CD4-positive, alpha-beta T cell treated with Interleukin-2 at 100 ng/mL for 4 hours (primary cell): ENCODE results near the gene LRRC25.

ENCODE experiments used
- DNase-seq: peaks from one replicate; pipeline ENCODE4 v3.0.0-alpha.2; 2020; ENCODE audit warnings: low spot score

Gene LRRC25

DNA sequence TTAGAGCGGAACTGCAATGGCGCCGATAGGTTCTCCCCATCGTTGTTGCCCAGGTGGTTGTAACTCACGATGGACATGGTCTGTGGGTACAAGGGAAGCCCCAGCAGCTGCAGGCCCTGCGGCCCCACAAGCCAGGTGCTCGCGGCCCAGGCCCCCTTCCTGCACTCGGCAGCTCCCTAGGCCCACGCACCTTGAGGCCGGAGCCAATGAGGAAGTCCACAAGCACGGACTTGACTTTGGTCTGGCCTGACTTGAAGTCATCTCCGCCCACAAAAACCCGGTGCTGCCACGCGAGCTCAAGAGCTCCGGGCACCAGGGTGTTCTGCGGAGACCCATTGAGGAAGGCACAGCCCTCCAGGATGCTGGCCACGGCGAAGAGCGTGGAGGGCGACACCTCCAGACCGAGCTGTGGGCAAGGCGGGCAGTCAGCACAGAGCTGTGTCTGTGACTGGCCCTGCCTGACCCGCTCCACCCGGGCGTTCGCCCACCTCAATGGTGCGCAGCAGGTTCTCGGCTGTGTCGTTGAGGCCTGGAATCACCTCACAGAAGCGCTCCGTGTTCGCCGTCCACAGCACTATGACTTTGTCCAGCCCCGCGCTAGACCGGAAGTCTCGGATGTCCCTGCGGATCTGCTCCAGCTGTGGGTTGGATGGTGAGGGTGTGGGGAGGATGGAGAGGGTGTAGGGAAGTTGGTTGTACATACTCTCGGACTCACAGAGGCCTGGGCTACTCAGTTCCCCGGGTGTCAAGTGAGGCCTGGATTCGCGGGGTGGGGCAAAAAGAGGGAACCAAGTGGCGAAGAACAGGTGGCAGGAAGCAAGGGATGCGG lies 38.6 kb upstream of the LRRC25 start:
- DNase-seq: no peak

DNA sequence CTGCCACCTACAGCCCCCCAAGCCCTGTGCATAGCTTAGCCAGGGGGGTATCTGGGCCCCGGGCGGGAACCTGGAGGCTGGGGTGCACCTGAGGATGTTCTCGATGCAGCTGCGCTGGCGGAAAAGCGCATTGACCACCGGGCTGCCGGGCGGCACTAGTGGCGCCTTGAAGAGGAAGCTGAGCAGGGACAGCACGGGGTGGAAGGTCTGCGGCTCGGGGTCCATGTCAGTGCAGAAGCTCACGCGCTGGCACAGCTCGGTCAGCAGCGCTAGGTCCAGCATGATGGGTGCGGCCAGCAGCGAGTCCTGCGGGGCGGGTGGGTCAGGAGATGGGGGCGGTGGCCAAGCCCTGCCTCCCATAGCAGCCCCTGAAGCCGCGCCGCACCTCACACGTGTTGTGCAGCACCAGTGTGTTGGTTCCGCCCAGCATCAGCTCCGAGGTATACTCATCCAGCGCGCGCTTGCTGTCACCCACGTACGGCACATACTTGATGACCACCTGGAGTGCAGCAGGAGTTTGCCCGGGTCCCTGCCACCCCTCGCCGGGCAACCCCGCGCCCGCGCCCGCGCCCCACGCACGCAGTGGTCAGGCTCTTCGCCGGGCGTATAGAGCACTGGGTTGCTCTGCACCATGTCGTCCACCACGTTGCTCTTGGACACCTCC lies 37.9 kb upstream of the LRRC25 start:
- no peak for DNase-seq

DNA sequence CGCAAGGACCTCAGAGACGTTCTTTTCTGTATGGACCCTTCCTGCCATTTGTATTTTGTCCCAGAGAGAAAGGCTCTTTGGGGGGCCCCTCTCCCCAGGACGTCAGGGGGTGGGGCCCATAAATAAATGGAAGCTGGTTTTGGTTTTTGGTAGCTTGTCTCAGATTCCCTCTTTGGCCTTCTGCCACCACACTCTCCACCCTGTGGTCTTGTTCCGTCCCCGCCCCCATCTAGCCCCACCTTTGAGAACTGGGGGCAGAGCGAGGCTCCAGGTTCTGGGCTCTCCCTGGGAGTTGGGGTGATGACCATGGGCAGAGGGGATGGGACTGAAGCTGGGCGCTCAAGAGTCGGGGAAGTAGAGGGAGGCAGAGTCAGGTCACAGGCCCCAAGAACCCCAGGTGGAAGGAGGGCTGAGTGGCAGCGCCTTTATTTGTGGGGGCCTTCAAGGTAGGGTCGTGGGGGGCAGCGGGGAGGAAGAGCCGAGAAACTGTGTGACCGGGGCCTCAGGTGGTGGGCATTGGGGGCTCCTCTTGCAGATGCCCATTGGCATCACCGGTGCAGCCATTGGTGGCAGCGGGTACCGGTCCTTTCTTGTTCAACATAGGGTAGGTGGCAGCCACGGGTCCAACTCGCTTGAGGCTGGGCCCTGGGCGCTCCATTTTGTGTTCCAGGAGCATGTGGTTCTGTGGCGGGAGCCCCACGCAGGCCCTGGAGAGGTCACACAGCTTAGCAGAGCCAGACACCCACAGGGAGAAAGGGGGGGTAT lies 37.2 kb upstream of the LRRC25 start:
- DNase-seq: no peak

DNA sequence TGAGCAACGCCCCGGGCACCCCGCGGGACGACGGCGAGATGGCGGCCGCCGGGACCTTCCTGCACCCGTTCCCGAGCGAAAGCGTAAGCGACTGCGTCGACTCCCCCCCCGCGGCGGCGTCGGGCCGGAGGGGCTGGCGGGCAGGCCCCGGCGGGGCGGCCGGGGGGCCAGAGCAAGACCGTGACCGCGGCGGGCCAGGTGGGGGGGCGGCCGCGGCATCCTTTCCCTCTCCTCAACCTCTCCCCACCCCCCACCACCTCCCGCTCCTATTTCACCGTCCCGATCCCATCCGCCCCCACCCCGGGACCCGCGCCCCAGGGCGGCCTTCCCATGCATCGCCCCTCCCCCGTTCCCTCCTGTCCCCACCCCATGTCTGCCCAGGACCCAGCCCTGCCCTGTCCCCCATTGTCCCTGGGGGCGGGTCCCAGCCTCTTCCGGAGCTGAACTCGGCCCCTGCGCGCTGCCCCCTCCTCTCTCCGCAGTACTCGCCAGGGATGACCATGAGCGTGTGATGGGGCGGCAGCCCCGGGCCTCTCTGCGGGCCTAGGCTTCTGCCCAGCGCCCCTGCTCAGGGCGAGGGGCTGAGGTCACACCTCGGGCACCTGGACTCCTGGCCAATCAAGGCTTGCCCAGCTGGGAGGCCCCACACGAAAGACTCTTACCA lies 36.4 kb upstream of the LRRC25 start:
- no peak for DNase-seq

DNA sequence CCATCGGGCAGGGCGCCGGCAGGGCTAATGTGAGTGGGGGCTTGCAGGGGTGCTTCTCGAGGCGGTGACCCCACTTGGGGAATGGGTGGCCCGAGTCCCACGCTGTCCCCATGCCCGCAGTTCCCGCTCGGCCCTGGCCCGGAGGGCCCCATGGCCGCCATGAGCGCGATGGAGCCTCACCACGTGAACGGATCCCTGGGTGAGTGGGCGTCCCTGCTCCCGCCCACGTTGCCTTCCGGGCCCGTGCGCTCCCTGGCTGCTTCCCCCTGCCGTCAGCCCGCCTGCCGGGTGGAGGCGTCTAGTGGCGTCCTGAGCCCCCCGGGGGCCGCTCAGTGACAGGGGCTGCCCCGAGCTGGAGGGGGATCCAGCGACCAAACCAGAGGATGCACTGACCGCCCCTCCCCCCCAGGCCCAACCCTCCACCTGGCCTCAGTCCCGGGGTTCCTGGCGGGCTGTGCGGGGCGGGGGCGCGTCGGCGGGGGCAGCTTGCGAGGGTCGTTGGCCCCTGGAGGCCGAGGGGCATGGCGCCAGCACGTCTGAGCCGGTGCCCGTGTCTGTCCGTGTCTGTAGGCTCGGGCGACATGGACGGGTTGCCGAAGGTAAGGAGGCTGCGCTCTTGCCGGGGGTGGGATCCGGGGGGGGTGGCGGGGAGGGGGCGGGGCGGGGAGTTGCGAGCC lies 35.7 kb upstream of the LRRC25 start:
- DNase-seq: no peak

DNA sequence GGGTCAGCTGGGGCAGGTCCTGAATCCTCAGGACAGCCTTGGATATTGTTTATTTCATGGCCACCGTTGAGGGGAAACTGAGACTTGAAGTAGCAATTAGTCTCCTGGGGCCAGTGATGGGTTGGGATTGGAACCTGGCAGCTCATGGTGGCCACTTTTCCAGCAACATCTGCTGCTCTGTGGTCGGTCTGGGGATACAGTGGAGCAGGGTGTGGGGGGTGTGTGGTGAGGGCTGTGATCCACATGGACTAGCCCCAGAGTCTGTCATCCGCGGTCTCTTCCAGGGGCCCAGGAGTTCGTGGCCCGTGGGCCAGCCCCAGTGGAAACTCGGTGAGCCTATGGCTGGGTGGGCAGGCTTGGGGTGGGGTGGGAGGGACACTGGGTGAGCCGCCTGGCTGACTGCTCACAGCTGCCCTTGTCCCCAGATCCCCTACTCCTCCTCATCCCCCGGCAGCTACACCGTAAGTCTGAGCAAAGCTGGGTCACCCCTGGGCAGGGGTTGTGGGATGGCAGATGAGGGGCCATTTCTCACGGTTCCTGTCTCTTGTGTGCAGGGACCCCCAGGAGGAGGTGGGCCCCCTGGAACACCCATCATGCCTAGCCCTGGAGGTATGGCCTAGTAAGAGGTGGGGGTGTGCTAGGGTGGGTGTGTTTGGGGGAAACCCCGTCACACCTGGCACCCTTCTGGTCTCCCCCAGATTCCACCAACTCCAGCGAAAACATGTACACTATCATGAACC lies 35.0 kb upstream of the LRRC25 start:
- DNase-seq: no peak

DNA sequence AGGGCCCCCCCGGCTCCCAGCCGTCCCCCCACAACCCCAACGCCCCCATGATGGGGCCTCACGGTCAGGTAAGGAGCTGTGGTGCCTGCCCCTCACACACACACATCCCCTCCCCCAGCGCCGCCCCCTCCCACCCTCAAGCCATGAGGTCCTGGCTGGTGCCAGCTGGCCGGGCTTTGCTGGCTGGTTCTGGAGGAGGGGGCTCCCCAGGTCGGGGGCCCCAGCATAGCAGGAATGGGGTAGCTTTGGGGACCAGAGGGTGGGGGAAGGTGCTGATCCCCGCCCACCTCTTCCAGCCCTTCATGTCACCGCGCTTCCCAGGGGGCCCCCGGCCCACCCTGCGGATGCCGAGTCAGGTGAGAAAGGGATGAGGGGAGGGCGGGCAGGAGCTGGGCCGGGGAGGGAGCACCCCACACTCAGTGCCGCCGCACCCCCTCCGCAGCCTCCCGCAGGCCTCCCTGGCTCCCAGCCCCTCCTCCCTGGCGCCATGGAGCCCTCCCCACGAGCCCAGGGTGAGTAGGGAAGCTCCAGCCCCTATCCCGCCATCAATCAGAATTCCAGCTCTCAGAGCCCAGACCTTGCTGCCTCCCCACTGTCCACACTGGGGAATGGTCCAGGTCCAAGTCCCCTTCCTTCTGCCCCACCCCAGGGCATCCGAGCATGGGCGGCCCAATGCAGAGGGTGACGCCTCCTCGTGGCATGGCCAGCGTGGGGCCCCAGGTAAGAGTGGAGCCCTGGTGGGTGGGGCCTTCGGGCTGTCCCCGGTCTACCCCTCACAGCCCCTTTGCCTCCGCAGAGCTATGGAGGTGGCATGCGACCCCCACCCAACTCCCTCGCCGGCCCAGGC lies 34.2 kb upstream of the LRRC25 start:
- DNase-seq: no peak

DNA sequence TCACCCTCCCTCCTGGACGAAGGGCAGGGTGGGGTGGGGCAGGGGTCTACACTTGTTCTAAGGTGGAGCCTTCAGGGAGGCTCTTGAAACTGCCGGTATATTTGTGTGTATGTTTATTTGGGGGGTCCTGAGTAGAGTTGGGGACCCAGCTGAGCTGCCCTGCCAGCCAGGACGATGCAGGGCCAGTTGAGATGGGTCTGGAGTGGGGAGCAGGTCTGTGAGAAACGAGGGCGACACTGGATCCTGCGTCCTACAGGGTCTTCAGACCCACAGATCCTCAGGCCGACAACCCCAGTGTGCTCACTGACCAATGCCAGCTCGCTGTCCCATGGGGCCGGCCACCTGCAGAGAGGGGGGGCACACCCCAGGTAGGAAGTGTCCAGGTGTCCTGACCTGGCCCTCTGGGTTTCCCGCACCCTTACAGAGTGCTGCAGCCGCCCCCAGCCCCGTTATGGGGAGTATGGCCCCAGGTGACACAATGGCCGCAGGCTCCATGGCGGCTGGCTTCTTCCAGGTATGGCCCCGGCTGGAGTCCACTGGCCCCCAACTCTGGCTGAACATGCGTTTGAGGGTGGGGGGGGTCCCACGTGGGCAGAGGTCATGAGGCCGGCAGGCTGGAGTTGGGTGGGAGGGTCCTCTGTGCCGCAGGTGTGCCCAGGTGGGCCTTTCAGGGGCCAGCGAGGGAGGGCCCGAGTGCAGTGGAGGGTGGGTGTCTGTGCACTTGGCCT lies 33.2 kb upstream of the LRRC25 start:
- no peak for DNase-seq

DNA sequence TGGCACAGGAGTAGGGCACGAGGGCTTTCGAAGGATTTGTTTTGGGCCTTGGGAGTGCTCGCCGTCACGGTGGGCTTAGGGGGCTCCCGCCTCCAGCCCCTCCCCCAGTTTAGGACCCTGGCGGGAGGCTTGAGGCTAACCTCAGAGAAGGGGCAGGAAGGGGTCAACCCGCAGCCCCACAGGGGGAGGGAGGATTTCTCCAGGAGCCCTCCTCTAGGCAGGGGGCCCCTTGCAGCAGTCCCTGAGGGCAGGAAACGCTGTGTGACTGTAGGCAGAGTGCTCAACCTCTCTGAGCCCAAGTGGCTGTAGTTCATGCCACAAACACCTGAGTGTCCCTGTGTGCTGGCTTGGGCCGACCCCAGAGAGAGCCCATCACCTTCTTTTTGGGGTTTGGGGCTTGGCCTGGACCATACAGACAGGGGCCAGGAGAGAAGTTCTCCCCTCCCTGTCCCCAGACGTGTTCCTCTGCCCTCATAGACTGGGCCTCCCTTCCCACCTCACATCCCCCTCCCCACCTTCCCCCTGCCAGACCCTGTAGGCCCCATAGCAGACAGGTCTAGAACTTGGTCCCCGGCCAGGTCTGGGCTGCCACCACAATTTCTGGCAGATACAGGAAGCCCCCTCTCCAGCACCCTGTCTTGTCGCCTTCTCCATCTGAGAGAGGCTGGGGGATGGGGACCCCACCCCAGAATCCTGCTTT lies 32.4 kb upstream of the LRRC25 start:
- DNase-seq: no peak

DNA sequence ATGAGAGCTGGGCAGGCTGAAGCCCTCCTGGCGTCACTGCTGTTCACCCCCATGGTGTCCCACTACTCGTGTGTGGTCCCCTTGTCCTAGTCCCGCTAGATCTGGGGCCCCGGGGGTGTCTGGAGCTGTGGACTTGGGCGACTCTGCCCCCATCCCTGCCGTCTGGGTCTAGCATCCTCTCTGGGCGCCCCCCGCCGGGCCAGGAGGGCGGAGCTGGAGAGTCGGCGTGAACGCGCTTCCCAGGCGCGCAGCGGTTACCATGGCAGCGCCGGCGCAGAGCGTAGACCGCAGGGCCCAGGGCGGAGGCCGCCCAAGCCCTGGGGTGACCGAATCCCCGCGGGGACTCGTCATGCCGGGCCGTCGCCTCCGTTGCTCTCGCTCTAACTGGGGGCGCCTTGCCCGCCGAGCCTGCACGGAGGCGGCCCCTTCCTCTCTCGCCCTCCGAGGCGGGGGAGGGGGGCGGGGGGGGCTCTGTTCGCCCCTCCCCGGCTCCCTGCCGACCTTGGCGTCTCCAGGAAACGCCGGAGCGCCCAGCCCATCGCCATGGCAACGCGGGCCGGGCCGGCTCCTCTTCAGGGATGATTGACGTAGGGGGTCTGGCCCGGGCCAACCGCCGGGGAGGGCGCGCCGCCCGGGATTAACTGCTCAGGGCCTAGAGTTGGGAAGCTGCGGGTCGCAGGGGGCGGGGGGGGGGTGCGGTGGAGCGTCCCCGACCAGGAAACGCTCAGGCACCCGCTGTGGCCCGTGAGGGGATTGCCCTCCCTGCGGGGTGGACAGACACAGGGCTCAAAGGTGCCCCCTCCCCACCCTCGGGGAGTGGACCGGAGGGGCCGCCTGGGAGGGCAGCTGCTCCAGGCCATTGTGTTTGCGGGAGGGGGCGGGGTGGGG lies 31.6 kb upstream of the LRRC25 start:
- peak; percentile 91 for DNase-seq

DNA sequence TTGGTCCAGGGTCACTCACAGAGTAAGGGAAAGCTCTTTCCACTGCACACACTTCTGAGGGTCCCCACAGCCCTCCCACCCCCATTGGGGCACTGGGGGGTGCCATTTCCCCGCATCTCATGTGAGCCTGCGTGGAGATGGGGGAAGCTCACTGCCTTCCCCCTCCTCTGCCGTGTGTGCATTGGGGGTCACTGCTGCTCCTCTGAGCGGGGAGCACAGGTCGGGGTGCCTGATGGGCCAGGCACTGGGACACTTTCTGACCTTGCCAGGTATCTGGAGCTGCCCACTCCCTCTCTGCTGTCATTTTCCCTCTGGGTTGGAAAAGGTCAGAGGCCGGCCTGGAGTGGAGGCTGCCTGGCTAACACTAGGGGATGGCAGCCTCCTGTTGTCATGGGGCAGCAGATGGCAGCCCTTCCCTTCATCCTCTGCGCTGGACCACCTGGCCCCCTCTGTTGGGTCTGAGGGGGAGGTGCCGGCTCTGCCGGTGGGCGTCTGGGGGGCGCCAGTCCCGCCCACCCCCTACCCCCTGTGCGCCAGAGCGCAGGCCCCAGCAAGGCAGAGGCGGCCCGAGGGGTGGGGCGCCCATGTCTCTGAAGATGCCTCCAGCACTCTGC lies 30.9 kb upstream of the LRRC25 start:
- DNase-seq: no peak

DNA sequence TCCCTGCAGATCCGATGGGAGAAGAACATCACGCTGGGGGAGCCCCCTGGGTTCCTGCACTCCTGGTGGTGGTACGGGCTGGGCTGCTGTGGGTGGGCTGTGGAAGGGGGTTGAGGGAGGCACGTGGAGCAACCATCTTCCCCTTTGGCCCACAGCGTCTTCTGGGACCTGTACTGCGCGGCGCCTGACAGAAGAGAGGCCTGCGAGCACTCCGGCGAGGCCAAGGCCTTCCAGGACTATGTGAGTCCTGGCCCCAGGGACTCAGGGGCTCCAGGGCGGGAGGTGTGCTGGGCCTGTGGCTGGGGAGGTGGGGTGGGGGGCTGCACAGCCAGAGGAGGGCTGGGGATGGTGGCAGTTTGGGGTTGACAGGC lies 30.3 kb upstream of the LRRC25 start:
- DNase-seq: no peak

DNA sequence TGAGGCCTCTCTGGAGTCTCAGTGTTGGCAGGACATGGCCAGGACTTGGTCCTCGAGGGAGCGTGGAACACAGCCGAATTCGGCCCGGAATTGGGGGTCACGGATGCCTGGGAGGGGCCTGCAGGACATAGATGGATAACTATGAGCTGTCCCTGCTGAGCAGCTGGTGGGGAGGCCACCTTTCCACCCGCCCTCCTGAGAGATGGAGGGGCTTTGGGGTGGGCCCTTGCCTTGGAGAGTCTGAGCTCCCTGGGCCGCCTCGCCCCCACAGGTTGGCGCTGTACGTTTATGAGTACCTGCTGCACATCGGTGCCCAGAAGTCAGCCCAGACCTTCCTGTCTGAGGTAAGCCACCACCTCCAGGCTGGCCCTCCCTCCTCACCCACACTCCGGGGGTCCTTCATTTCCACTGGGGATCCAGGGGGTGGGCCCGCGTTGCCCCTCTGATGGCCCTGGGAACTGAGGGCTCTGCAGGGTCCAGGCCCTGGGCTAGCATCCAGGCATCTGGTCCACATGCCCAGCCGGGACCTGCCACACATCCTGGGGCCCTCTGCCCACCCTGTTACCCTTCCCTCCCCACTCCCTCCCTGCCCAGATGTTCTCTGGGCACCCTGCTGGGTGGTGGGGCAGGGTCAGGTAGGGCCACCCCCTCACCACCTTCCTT lies 29.8 kb upstream of the LRRC25 start:
- DNase-seq: no peak

DNA sequence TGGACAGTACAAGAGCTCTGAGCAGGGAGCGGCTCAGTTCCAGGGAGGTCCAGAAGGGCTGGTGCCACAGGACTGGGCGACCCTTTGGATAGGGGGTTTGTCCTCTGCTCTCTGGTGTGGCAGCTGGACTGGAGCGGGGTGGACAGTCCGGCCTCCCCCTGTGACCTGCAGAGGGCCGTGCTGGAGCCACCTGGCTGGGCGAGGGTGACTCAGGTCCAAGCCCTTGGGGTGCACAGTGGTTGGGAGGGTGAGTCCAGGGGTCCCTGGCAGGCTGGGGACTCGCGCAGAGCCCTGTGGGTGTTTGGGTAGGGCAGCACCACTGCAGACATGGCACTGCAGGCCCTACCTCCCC lies 29.0 kb upstream of the LRRC25 start:
- DNase-seq: no peak

DNA sequence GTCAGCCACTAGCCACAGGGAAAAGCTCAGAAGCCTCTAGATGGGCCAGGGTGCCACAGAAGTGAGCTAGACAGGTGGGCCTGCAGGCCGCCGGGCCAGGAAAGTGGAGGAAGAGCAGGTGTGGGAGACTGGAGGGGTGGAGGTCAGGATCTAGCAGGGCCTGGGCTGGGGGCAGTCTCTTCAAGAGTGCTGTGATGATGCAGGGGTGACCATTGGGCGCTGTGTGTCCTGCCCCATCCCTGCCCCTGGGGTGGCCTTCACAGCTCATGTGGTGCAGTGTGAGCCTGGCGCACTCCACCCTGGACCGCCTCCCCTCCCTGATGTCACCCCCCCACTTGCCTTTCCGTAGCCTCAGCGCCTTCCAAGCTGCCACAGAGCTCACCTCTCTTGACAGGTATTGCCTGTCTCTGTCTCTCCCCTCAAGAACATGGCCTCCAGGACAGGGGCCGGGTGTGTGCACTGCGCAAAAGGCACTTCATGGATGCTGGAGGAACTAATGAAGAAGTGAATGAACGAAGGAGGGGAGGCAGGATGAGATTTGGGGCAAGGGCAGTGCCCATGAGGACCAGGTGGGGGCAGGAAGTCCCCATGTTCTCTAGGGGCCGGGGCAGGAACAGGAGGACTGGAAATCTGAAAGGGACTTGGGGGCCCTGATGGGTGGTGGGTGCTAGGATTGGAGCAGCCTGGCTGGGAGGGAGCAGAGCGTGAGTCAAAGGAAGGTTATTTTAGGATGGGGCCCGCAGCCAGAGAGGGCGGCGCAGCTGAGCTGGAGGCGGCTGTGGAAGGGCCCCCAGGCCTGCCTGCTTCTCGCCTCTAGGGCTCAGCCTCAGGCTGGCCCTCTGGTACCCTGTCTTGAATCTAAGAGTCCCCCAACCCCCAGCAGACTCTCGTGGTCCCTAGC lies 28.3 kb upstream of the LRRC25 start:
- no peak for DNase-seq
